ENCODE data around the gene TMEM39A.

The TMEM39A gene

GRCh38 chr3:119388577-119388976 is 74.8 kb downstream of the TMEM39A start:
- peaks cover 28 to 58% (median 57%) of the 10 kb centered on the region in 3 donors for H3K36me3 ChIP-seq
- intact Hi-C loops (cut with DNase I; ENCODE audit: low total_unique reads), result no loop called here
- no peak overlapping the region for H3K27ac ChIP-seq
- no peak overlapping the region for H3K4me3 ChIP-seq
- no peaks in the 10 kb centered on the region for H3K9me3 ChIP-seq
- no peaks in the 10 kb centered on the region for H3K27me3 ChIP-seq
- TF ChIP-seq CTCF (IDR thresholded peaks at IDR 0.05), result no peak
- H3K4me1 ChIP-seq, result no peaks in the 10 kb centered on the region
- no peak for DNase-seq

- H3K9me3 ChIP-seq, result no peaks in the 10 kb centered on the region
Measured at GRCh38 chr3:119382134-119382533, 81.3 kb downstream of the TMEM39A start.

GRCh38 chr3:119380697-119381096 is 82.7 kb downstream of the TMEM39A start:
- intact Hi-C loops (cut with DNase I; ENCODE audit: low total_unique reads), result no loop called here
- Histone ChIP-seq H3K4me3 (no peak overlapping the region), H3K27me3 (no peaks in the 10 kb centered on the region), H3K27ac (no peak overlapping the region), H3K9me3 (no peaks in the 10 kb centered on the region), H3K36me3 (peaks cover 0 to 57% (median 32%) of the 10 kb centered on the region in 3 donors), H3K4me1 (no peaks in the 10 kb centered on the region)
- TF ChIP-seq CTCF (IDR thresholded peaks at IDR 0.05), result no peak
- DNase-seq, result no peak

More at GRCh38 chr3:119382134-119382533, 81.3 kb downstream of the TMEM39A start:
- Histone ChIP-seq H3K27ac (no peak overlapping the region), H3K36me3 (peaks cover 0 to 48% (median 34%) of the 10 kb centered on the region in 3 donors), H3K4me3 (no peak overlapping the region), H3K4me1 (no peaks in the 10 kb centered on the region), H3K27me3 (no peaks in the 10 kb centered on the region)
- intact Hi-C loops (cut with DNase I; ENCODE audit: low total_unique reads), result no loop called here
- DNase-seq, result no peak
- no peak for TF ChIP-seq CTCF (IDR thresholded peaks at IDR 0.05)
